Fibroblast of lung (primary cell): Measurements from ENCODE around the gene SOX15. TPM values are rescaled to one million over a fixed set of nuclear protein-coding genes. Genes with fewer than 3 reads are reported as not detected.
"Not testable (repeated sequence)": the region's sequence is repeated elsewhere in the genome, so short reads cannot be mapped to it uniquely, and the experiment has no call there.

Experiments used
- DNase-seq, 2 donors: peaks; one replicate each; pipeline versions ENCODE4 v3.0.0 to v3.0.0-alpha.2; 2010; ENCODE audit warnings: low read depth in 2 of 2
- H2AFZ ChIP-seq: 2 replicates; pipeline ENCODE4 v1.5.1; 2012; ENCODE audit warnings: low read length, control low read depth, inconsistent platforms
- H3K27ac ChIP-seq: 2 replicates; pipeline ENCODE4 v1.5.1; 2011; ENCODE audit warnings: low read length, control low read depth; ENCODE audit not compliant: insufficient read depth
- H3K27me3 ChIP-seq: 2 replicates; pipeline ENCODE4 v1.5.1; 2011; ENCODE audit warnings: mild to moderate bottlenecking, low read length; ENCODE audit not compliant: control insufficient read depth, insufficient read depth
- H3K36me3 ChIP-seq: 2 replicates; pipeline ENCODE4 v1.5.1; 2011; ENCODE audit warnings: low read length; ENCODE audit not compliant: control insufficient read depth, insufficient read depth
- H3K4me1 ChIP-seq: 2 replicates; pipeline ENCODE4 v1.5.1; 2011; ENCODE audit warnings: low read length; ENCODE audit not compliant: control insufficient read depth, insufficient read depth; ENCODE audit errors: extremely low read depth
- H3K4me2 ChIP-seq: 2 replicates; pipeline ENCODE4 v1.5.1; 2011; ENCODE audit warnings: low read length, control low read depth; ENCODE audit not compliant: insufficient read depth; ENCODE audit errors: extremely low read depth
- H3K4me3 ChIP-seq, 4 experiments: fragments of 200-600 bp in 1 of 4; sonication (generic) in 1 of 4; replicated peaks in 1 of 4; 2 replicates each; pipeline ENCODE4 v1.5.1; 2011 to 2016; ENCODE audit warnings: low read length in 4 of 4, low read depth in 3 of 4, mild to moderate bottlenecking in 3 of 4, control low read depth in 2 of 4, inconsistent platforms in 1 of 4, mixed read lengths in 1 of 4; ENCODE audit not compliant: insufficient read depth in 1 of 4; ENCODE audit errors: control extremely low read depth in 1 of 4
- H3K79me2 ChIP-seq: 2 replicates; pipeline ENCODE4 v1.5.1; 2012; ENCODE audit warnings: mild to moderate bottlenecking, low read length, inconsistent platforms; ENCODE audit not compliant: control insufficient read depth, insufficient read depth
- H3K9ac ChIP-seq: 2 replicates; pipeline ENCODE4 v1.5.1; 2011; ENCODE audit warnings: mild to moderate bottlenecking, low read length, control low read depth; ENCODE audit not compliant: insufficient read depth
- H3K9me3 ChIP-seq: 2 replicates; pipeline ENCODE4 v1.5.1; 2012; ENCODE audit warnings: low read depth, low read length; ENCODE audit not compliant: control insufficient read depth, insufficient read depth
- H4K20me1 ChIP-seq: 2 replicates; pipeline ENCODE4 v1.5.1; 2011; ENCODE audit warnings: low read length; ENCODE audit not compliant: control insufficient read depth, insufficient read depth; ENCODE audit errors: extremely low read depth
- CTCF ChIP-seq, 2 donors: IDR thresholded peaks in 1 of 2; conservative IDR thresholded peaks in 1 of 2; 1 replicate in 1 of 2; 2 replicates in 1 of 2; pipeline ENCODE4 v1.5.1; 2011 to 2012; ENCODE audit warnings: low read length in 2 of 2, control low read depth in 1 of 2, inconsistent platforms in 1 of 2, low read depth in 1 of 2, mild to moderate bottlenecking in 1 of 2
- EZH2 ChIP-seq: IDR thresholded peaks from 2 replicates; pipeline ENCODE4 v1.5.1; 2012; ENCODE audit warnings: low read length, control low read depth, mild to moderate bottlenecking; ENCODE audit errors: missing control alignments
- polyA plus RNA-seq, 2 donors: library from polyadenylated mRNA; depleted of rRNA in 1 of 2; stranded (reverse) in 1 of 2; unstranded in 1 of 2; fragments of >200 nt; gene quantifications; 2 replicates each; pipeline ENCODE4 v1.2.1, GENCODE V29; 2011 to 2012; ENCODE audit warnings: missing spikeins in 1 of 2
- total RNA-seq: library from RNA; depleted of rRNA; stranded (reverse); fragments of >200 nt; gene quantifications from 2 replicates; pipeline ENCODE4 v1.2.1, GENCODE V29; 2014

SOX15 gene
- total and polyA plus RNA-seq, 2 donors (not counting 1 experiment from before 2014, with no cell fraction given) = 0.36 to 0.50 TPM

- no peak overlapping the region for H3K27ac ChIP-seq
- no peak for DNase-seq
Observed at GRCh38 chr17:7611635-7612293, 21.9 kb upstream of the SOX15 start.

GRCh38 chr17:7610641-7611040, 20.7 kb upstream of the SOX15 start:
- Histone ChIP-seq H4K20me1 (no peaks in the 10 kb centered on the region), H3K4me3 (no peak overlapping the region)

More at GRCh38 chr17:7611635-7612293, 21.9 kb upstream of the SOX15 start:
- H3K4me2 ChIP-seq = peak overlapping the region; percentile 60
- no peak overlapping the region for H2AFZ ChIP-seq
- peaks cover 55% of the 10 kb centered on the region for H3K79me2 ChIP-seq
- TF ChIP-seq EZH2 (no peak), CTCF (conservative IDR thresholded peaks at IDR 0.05 in 1 of 2, IDR thresholded peaks at IDR 0.05 in 1 of 2; ENCODE audit: low read depth in 1 of 2, low read length in 2 of 2) (no peak)
- H3K4me3 ChIP-seq = peak overlapping the region in 2 of 4 experiments; percentile 13 to 45
- H3K36me3 ChIP-seq = peaks cover 2% of the 10 kb centered on the region
- no peaks in the 10 kb centered on the region for H3K9me3 ChIP-seq
- no peak overlapping the region for H3K9ac ChIP-seq
- H4K20me1 ChIP-seq = no peaks in the 10 kb centered on the region
- no peaks in the 10 kb centered on the region for H3K27me3 ChIP-seq
- peaks cover 5% of the 10 kb centered on the region for H3K4me1 ChIP-seq

GRCh38 chr17:7606280-7606679, 16.4 kb upstream of the SOX15 start:
- no peak for DNase-seq
- no peak overlapping the region for H3K4me3 ChIP-seq
- H4K20me1 ChIP-seq = no peaks in the 10 kb centered on the region
- H3K79me2 ChIP-seq = peaks cover 27% of the 10 kb centered on the region
- H3K9ac ChIP-seq = no peak overlapping the region
- no peaks in the 10 kb centered on the region for H3K4me1 ChIP-seq
- H3K36me3 ChIP-seq = peaks cover 9% of the 10 kb centered on the region
- no peak overlapping the region for H3K4me2 ChIP-seq
- H3K27me3 ChIP-seq = no peaks in the 10 kb centered on the region
- no peak for TF ChIP-seq EZH2
- TF ChIP-seq CTCF (conservative IDR thresholded peaks at IDR 0.05 in 1 of 2, IDR thresholded peaks at IDR 0.05 in 1 of 2; ENCODE audit: low read depth in 1 of 2, low read length in 2 of 2) = no peak
- H3K9me3 ChIP-seq = no peaks in the 10 kb centered on the region
- H3K27ac ChIP-seq = no peak overlapping the region
- no peak overlapping the region for H2AFZ ChIP-seq

More at GRCh38 chr17:7610641-7611040, 20.7 kb upstream of the SOX15 start:
- DNase-seq = no peak
- peaks cover 56% of the 10 kb centered on the region for H3K79me2 ChIP-seq
- no peaks in the 10 kb centered on the region for H3K9me3 ChIP-seq
- H3K27ac ChIP-seq = no peak overlapping the region
- no peak overlapping the region for H3K9ac ChIP-seq
- peaks cover 5% of the 10 kb centered on the region for H3K4me1 ChIP-seq
- TF ChIP-seq EZH2 = no peak
- TF ChIP-seq CTCF (conservative IDR thresholded peaks at IDR 0.05 in 1 of 2, IDR thresholded peaks at IDR 0.05 in 1 of 2; ENCODE audit: low read depth in 1 of 2, low read length in 2 of 2) = no peak
- no peaks in the 10 kb centered on the region for H3K27me3 ChIP-seq
- no peak overlapping the region for H3K4me2 ChIP-seq
- no peak overlapping the region for H2AFZ ChIP-seq
- H3K36me3 ChIP-seq = peaks cover 2% of the 10 kb centered on the region

- not testable (repeated sequence) for DNase-seq, H2AFZ ChIP-seq
- peaks cover 21% of the 10 kb centered on the region for H3K36me3 ChIP-seq
Observed at GRCh38 chr17:7597561-7597960, 7.7 kb upstream of the SOX15 start.

More at GRCh38 chr17:7597561-7597960, 7.7 kb upstream of the SOX15 start:
- not testable (repeated sequence) for H3K27me3 ChIP-seq, H3K79me2 ChIP-seq, H3K4me2 ChIP-seq, H3K27ac ChIP-seq, H3K4me3 ChIP-seq, H4K20me1 ChIP-seq, H3K9me3 ChIP-seq, H3K4me1 ChIP-seq, H3K9ac ChIP-seq
